ENCODE data around the gene VEGFA. TPM values are rescaled to one million over a fixed set of nuclear protein-coding genes. Genes with fewer than 3 reads are reported as not detected.

The VEGFA gene
- polyA plus RNA-seq, 2 of the 4 experiments (the other 2 are of a cell fraction) = 35.8 to 83.7 TPM

GRCh38 chr6:43767553-43768505, 2.2 kb upstream of the VEGFA start (continued):
- TF ChIP-seq PBX3 (IDR thresholded peaks at IDR 0.05) (no peak), HEYL (CRISPR knock-in tag; IDR thresholded peaks at IDR 0.05) (no peak)

GRCh38 chr6:43768506-43768860, 1.5 kb upstream of the VEGFA start:
- ChIA-PET POLR2A (no interaction called here), CTCF (interaction anchor here (0.6 to 4.8 kb wide), 43 partner anchors 9 to 468 kb away, joined by 3 to 235 read pairs (median 5); no protein-coding TSS in a partner anchor)
- ATAC-seq (no peak), DNase-seq (ENCODE audit: low read depth in 1 of 2, low spot score in 1 of 2) (no peak), FAIRE-seq (no peak)
- TF ChIP-seq RCOR1 (IDR thresholded peaks at IDR 0.05; ENCODE audit: low read depth, low read length) = no peak
- no peak for TF ChIP-seq CBX2 (IDR thresholded peaks at IDR 0.05; ENCODE audit: borderline replicate concordance, low read depth)
- no peak for TF ChIP-seq RNF2 (IDR thresholded peaks at IDR 0.05; ENCODE audit: borderline replicate concordance, low read depth)
- TF ChIP-seq HOXA7 (CRISPR knock-in tag; IDR thresholded peaks at IDR 0.05) = no peak
- TF ChIP-seq FOSL2 (IDR thresholded peaks at IDR 0.05) = no peak
- no peak for TF ChIP-seq FOSL2 (CRISPR knock-in tag; IDR thresholded peaks at IDR 0.05)
- no peak for TF ChIP-seq HMGXB4 (CRISPR knock-in tag; IDR thresholded peaks at IDR 0.05; ENCODE audit: borderline replicate concordance)
- no peak for TF ChIP-seq ATOH8 (CRISPR knock-in tag; IDR thresholded peaks at IDR 0.05; ENCODE audit: low read depth)
- TF ChIP-seq HEYL (CRISPR knock-in tag; IDR thresholded peaks at IDR 0.05) = no peak
- Histone ChIP-seq H3K4me2 (no peak overlapping the region), H3K9me3 (no peaks in the 10 kb centered on the region), H3K4me3 (no peak overlapping the region), H3K27ac (no peak overlapping the region), H3K4me1 (peaks cover 2% of the 10 kb centered on the region; the same call in 2 of the 3 replicates)
- WGBS (ENCODE audit: missing lambda C conversion rate) = 20% methylated on average over 1 of the region's 1 CpG

GRCh38 chr6:43768983-43769525, 957 bp upstream of the VEGFA start:
- CTCF ChIA-PET = interaction anchor here (0.6 to 4.8 kb wide), 67 partner anchors 9 to 468 kb away, joined by 3 to 235 read pairs (median 4); no protein-coding TSS in a partner anchor
- POLR2A ChIA-PET = interaction anchor here (1.1 to 2.5 kb wide), 11 partner anchors 46 to 311 kb away, joined by 3 to 21 read pairs (median 6); no protein-coding TSS in a partner anchor
- Histone ChIP-seq H3K4me3 (no peak overlapping the region), H3K4me2 (peak overlapping the region; percentile 93; the same call in 2 of the 3 replicates), H3K27ac (peak overlapping the region in 1 of 2 experiments; percentile 100; a peak in 4 of 6 replicates), H3K4me1 (peaks cover 7% of the 10 kb centered on the region), H3K9me3 (no peaks in the 10 kb centered on the region)
- ATAC-seq (no peak), FAIRE-seq (no peak), DNase-seq (ENCODE audit: low read depth in 1 of 2, low spot score in 1 of 2) (no peak)
- WGBS (ENCODE audit: missing lambda C conversion rate) = 72% methylated on average over 6 of the region's 8 CpGs
- TF ChIP-seq KDM5A (IDR thresholded peaks at IDR 0.05) (no peak), RAD21 (conservative IDR thresholded peaks at IDR 0.05 in 1 of 2, IDR thresholded peaks at IDR 0.05 in 1 of 2) (no peak), FOSB (CRISPR knock-in tag; IDR thresholded peaks at IDR 0.05) (no peak), HOXB13 (CRISPR knock-in tag; IDR thresholded peaks at IDR 0.05; ENCODE audit: low read depth) (no peak), MAZ (IDR thresholded peaks at IDR 0.05; ENCODE audit: borderline replicate concordance, low read depth, low read length) (no peak), FOSL2 (IDR thresholded peaks at IDR 0.05) (no peak), FOSL2 (CRISPR knock-in tag; IDR thresholded peaks at IDR 0.05) (no peak), TFCP2L1 (CRISPR knock-in tag; IDR thresholded peaks at IDR 0.05) (no peak), CHD2 (IDR thresholded peaks at IDR 0.05; ENCODE audit: low read length, partially characterized antibody) (no peak), RNF2 (IDR thresholded peaks at IDR 0.05; ENCODE audit: borderline replicate concordance, low read depth) (no peak), MYC (IDR thresholded peaks at IDR 0.05; ENCODE audit: borderline replicate concordance, low read length) (no peak)

Measured in A549 (cell line).